H1 (cell line): ENCODE measurements around the gene LOXL1. TPM values are rescaled to one million over a fixed set of nuclear protein-coding genes. Genes with fewer than 3 reads are reported as not detected.

ENCODE experiments used
- polyA plus RNA-seq, 7 experiments: library from polyadenylated mRNA; depleted of rRNA in 3 of 7; stranded (reverse) in 5 of 7; unstranded in 2 of 7; fragments of >200 nt in 5 of 7; fragments of 200-250 nt in 2 of 7; gene quantifications; 1 replicate in 5 of 7; 2 replicates in 1 of 7; 4 replicates in 1 of 7; pipeline versions ENCODE4 v1.2.1 to v1.2.3, GENCODE V29; 2011 to 2013; ENCODE audit warnings: missing spikeins in 2 of 7, mixed read lengths in 2 of 7
- total RNA-seq: library from RNA; stranded (reverse); fragmentation: NEBNext Ultra II Directional; extraction: Animal tissue kit (Norgen Biotek cat#: 25700); gene quantifications from 2 replicates; pipeline ENCODE4 v1.2.1, GENCODE V29; 2021

Gene LOXL1
- total and polyA plus RNA-seq, 2 of the 8 experiments (the other 6 are each of a cell fraction or from before 2014, with no cell fraction given), result 8.1 to 14.4 TPM

Other genes with a start within 250 kb of the LOXL1 start
- 152 and 156 TPM in 2 replicates for gene CD276, start 242.1 kb upstream of the LOXL1 start, total RNA-seq
- 158 and 190 TPM in 2 replicates for gene CD276, start 242.1 kb upstream of the LOXL1 start, polyA plus RNA-seq (2011; rRNA removed)
- 10.2 and 13.1 TPM in 2 replicates for gene INSYN1, start 173.1 kb upstream of the LOXL1 start, total RNA-seq
- gene INSYN1, start 173.1 kb upstream of the LOXL1 start, polyA plus RNA-seq (2011; rRNA removed), result 7.2 and 11.6 TPM in 2 replicates
- not detected in 2 replicates for gene TBC1D21, start 52.9 kb upstream of the LOXL1 start, total RNA-seq
- not detected in 2 replicates for gene TBC1D21, start 52.9 kb upstream of the LOXL1 start, polyA plus RNA-seq (2011; rRNA removed)
- 2.6 and 3.8 TPM in 2 replicates for gene STOML1, start 65.8 kb downstream of the LOXL1 start, total RNA-seq
- 3.2 and 6.4 TPM in 2 replicates for gene STOML1, start 65.8 kb downstream of the LOXL1 start, polyA plus RNA-seq (2011; rRNA removed)
- 30.3 and 31.2 TPM in 2 replicates for gene PML, start 68.3 kb downstream of the LOXL1 start, total RNA-seq
- 14.9 and 30.4 TPM in 2 replicates for gene PML, start 68.3 kb downstream of the LOXL1 start, polyA plus RNA-seq (2011; rRNA removed)
- 0.80 and 3.3 TPM in 2 replicates for gene GOLGA6A, start 156.1 kb downstream of the LOXL1 start, total RNA-seq
- 1.0 and 2.1 TPM in 2 replicates for gene GOLGA6A, start 156.1 kb downstream of the LOXL1 start, polyA plus RNA-seq (2011; rRNA removed)
- 0.23 and 0.58 TPM in 2 replicates for gene ISLR2, start 204.1 kb downstream of the LOXL1 start, total RNA-seq
- gene ISLR2, start 204.1 kb downstream of the LOXL1 start, polyA plus RNA-seq (2011; rRNA removed), result 0.30 and 0.47 TPM in 2 replicates
- gene ISLR, start 247.2 kb downstream of the LOXL1 start, total RNA-seq, result 0.35 TPM in 1 of 2 replicates, not detected in the other
- 0.29 and 0.82 TPM in 2 replicates for gene ISLR, start 247.2 kb downstream of the LOXL1 start, polyA plus RNA-seq (2011; rRNA removed)